PFSK-1 (cell line): ENCODE data around the gene EIPR1.

Experiments
- FOXP2 ChIP-seq: optimal IDR thresholded peaks from 2 replicates; pipeline ENCODE3; 2011; ENCODE audit warnings: borderline replicate concordance, control low read depth, inconsistent platforms; ENCODE audit not compliant: insufficient read depth; ENCODE audit errors: extremely low read length, extremely low read depth
- POLR2AphosphoS5 ChIP-seq: IDR thresholded peaks from 2 replicates; pipeline ENCODE4 v1.6.1; 2012; ENCODE audit warnings: low read depth, mild to moderate bottlenecking, control low read depth, low read length, moderate library complexity
- SIN3A ChIP-seq: IDR thresholded peaks from 2 replicates; pipeline ENCODE4 v1.6.1; 2012; ENCODE audit warnings: mild to moderate bottlenecking, low read length, moderate library complexity, borderline replicate concordance; ENCODE audit not compliant: insufficient read depth
- TAF1 ChIP-seq: IDR thresholded peaks from 2 replicates; pipeline ENCODE4 v1.6.1; 2012; ENCODE audit warnings: low read length, control low read depth, borderline replicate concordance; ENCODE audit not compliant: insufficient read depth
- TF ChIP-seq, protein P1 (sequence below), 2 experiments: IDR thresholded peaks; 2 replicates each; pipeline versions ENCODE4 v1.6.1 to v1.8.0; 2011 to 2012; ENCODE audit warnings: low read depth in 2 of 2, low read length in 2 of 2, control low read depth in 1 of 2, inconsistent platforms in 1 of 2, mild to moderate bottlenecking in 1 of 2, moderate library complexity in 1 of 2; ENCODE audit not compliant: insufficient read depth in 1 of 2

Gene EIPR1

DNA sequence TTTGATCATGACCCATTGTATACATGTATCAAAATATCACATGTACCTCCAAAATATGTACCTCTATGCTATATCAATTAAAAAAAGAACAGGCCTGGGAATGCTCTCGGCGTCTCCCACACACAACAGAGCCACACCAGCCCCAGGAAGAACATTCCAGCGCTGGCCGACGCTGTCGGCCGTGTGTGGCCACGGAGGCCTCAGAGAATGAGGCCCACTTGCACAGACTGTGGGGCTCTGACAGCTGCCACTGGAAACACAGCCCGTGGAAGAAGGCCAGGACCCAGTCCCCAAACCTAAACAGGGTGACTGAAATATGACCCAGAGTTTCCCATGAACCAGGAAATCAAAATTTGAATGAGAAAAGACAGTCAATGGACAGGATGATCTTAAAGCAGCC is 69.7 kb downstream of the EIPR1 start:
- TF ChIP-seq TAF1 (no peak), POLR2AphosphoS5 (no peak), FOXP2 (no peak), SIN3A (no peak)
- TF ChIP-seq, protein P1, sequence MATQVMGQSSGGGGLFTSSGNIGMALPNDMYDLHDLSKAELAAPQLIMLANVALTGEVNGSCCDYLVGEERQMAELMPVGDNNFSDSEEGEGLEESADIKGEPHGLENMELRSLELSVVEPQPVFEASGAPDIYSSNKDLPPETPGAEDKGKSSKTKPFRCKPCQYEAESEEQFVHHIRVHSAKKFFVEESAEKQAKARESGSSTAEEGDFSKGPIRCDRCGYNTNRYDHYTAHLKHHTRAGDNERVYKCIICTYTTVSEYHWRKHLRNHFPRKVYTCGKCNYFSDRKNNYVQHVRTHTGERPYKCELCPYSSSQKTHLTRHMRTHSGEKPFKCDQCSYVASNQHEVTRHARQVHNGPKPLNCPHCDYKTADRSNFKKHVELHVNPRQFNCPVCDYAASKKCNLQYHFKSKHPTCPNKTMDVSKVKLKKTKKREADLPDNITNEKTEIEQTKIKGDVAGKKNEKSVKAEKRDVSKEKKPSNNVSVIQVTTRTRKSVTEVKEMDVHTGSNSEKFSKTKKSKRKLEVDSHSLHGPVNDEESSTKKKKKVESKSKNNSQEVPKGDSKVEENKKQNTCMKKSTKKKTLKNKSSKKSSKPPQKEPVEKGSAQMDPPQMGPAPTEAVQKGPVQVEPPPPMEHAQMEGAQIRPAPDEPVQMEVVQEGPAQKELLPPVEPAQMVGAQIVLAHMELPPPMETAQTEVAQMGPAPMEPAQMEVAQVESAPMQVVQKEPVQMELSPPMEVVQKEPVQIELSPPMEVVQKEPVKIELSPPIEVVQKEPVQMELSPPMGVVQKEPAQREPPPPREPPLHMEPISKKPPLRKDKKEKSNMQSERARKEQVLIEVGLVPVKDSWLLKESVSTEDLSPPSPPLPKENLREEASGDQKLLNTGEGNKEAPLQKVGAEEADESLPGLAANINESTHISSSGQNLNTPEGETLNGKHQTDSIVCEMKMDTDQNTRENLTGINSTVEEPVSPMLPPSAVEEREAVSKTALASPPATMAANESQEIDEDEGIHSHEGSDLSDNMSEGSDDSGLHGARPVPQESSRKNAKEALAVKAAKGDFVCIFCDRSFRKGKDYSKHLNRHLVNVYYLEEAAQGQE (IDR thresholded peaks at IDR 0.05; ENCODE audit: insufficient read depth in 1 of 2, low read depth in 2 of 2, low read length in 2 of 2) = no peak

DNA sequence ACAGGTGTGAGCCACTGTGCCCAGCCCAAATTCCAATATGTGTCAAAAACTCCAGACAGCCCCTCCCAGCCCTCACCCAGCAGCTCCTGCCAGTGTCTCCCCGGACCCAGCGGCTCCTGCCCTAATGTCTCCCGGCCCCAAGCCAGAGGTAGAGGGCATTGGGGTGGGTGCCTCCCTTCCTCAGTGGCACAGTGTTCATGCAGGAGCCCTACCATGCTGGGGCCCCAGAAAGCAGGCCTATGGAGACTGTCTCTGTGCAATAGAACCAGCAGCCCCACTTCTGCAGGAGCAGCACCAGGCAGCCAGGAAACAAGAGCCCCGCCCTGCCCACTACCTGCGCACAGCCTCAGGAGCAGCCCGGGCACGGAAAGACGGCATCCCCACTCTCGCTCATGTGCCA is 70.4 kb downstream of the EIPR1 start:
- no peak for TF ChIP-seq FOXP2
- no peak for TF ChIP-seq SIN3A
- TF ChIP-seq, protein P1 (IDR thresholded peaks at IDR 0.05; ENCODE audit: insufficient read depth in 1 of 2, low read depth in 2 of 2, low read length in 2 of 2) = no peak
- TF ChIP-seq TAF1 = no peak
- TF ChIP-seq POLR2AphosphoS5 = no peak

GRCh38 chr2:3305952-3306351 is 71.7 kb downstream of the EIPR1 start:
- TF ChIP-seq TAF1 (no peak), SIN3A (no peak), FOXP2 (no peak), POLR2AphosphoS5 (no peak)
- TF ChIP-seq, protein P1 (IDR thresholded peaks at IDR 0.05; ENCODE audit: insufficient read depth in 1 of 2, low read depth in 2 of 2, low read length in 2 of 2) = no peak

- TF ChIP-seq TAF1 (no peak), POLR2AphosphoS5 (no peak), FOXP2 (no peak), SIN3A (no peak)
- TF ChIP-seq, protein P1 (IDR thresholded peaks at IDR 0.05; ENCODE audit: insufficient read depth in 1 of 2, low read depth in 2 of 2, low read length in 2 of 2) = no peak
Observed at GRCh38 chr2:3305431-3305830, 72.2 kb downstream of the EIPR1 start.

GRCh38 chr2:3303583-3304406 is 73.8 kb downstream of the EIPR1 start:
- peak; percentile 88 for TF ChIP-seq FOXP2
- TF ChIP-seq, protein P1 (IDR thresholded peaks at IDR 0.05; ENCODE audit: insufficient read depth in 1 of 2, low read depth in 2 of 2, low read length in 2 of 2) = no peak
- TF ChIP-seq POLR2AphosphoS5 = no peak
